T follicular helper cell (primary cell): ENCODE data around the gene GRAMD1B.

Source experiments
- DNase-seq: peaks from one replicate; pipeline ENCODE4 v3.0.0-alpha.2; 2020; ENCODE audit warnings: low read depth

The GRAMD1B gene

DNA sequence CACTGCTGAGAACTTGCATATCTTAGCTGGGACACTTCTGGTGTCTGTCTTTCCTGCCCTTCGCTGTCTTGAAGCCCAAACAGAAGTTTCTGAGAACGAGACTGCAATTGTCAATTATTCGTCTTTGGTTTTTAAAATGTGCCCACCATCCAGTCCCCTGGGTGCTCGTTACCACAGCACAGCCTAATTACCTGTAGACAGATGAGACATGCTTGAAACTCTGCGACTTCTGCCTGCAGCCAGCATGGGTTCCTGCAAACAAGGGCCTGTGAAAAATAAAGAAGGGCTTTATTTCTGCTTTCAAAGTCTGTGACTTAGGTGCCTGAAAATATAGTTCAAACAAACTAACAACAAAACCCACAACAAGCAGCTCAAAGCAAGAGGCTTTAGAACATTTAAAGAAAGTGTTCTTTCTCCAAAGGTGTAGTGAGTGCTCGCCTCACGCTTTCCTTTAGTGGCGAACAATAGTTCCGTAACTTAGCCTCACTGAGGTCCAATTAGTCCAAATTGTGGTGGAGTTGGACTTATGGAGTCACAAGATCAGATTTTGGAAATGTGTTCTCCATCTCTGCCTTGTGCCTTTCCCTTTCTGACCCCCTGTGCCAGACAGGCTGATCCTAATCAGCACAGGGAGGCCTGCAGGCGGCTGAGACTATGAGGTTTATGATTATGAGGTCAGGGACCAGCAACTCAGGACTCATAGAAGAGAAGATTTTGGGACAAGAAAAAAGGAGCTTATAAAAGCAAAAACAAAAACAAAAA lies 20.4 kb upstream of the GRAMD1B start:
- no peak for DNase-seq

GRCh38 chr11:123410218-123410549 lies 19.9 kb upstream of the GRAMD1B start:
- no peak for DNase-seq

DNA sequence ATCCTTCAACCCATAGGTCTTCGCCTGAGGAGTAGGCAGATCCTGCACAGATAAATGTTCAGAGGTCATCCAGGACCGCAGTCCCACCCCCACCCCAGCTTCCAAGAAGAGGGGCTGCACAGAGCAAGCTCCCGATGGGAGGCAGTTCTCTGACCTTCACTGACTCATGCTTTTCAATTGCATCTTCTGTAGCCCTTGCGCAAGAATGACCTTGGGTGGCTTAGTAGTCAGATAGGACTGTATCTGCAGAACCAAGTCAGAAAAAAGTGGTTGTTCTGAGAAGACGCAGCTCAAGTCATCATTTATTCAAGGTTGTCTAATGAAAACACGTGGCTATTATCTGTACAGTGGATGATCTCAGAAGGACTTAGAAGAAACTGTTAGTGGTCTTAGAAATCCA lies 16.4 kb upstream of the GRAMD1B start:
- DNase-seq, result no peak

DNA sequence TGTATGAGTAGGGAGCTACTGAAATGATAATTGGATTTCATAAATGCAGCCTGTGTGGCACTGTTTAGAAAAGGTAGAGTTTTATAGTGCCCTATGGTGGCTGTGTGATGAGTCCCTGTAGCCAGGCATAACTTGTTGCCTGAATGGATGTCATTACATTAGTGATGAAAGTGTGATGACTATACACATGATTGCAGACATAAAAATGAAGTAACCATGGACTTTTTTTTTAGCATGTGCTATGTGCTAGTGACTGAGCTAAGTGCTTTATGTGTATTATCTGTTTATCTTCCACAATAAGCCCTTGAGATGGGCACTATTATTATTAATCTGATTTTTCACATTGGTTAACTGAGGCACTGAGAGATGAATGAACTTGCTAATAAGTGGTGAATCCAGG lies 13.5 kb upstream of the GRAMD1B start:
- DNase-seq, result no peak

DNA sequence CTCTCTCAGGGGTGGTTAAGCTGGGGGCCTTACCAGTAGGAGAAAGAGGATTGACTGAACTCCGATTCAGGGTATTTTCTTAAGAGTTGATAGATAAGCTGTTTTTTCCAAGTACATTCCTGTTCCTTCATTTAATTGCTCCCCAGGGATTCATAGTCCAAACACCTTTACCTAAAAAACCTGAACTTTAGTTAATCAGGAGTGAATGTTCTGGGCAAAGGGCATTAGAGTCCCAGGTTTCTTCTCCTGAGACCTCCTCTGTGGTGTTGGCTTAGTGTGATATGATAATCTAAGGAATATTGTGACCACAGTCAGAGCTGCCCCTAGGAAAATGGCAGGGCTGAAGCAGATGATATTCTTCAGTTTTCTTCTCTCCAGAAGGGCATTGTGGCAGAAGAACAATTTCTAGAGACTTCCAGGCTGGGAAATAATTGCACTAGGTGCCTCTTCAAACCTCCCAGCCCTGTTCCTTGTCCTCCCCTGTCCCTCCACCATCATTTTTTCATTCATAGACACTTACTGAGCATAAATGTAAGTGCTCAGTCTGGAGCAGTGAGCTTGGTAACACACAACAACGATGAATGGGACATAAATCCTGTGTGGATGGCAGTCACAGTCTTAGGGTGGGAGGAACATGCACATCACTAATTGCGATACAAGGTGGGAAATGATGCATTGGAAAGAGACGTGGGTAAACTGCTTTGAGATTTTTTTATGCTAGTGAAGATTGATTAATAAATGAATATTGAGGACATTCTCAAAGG lies 11.5 kb upstream of the GRAMD1B start:
- no peak for DNase-seq

DNA sequence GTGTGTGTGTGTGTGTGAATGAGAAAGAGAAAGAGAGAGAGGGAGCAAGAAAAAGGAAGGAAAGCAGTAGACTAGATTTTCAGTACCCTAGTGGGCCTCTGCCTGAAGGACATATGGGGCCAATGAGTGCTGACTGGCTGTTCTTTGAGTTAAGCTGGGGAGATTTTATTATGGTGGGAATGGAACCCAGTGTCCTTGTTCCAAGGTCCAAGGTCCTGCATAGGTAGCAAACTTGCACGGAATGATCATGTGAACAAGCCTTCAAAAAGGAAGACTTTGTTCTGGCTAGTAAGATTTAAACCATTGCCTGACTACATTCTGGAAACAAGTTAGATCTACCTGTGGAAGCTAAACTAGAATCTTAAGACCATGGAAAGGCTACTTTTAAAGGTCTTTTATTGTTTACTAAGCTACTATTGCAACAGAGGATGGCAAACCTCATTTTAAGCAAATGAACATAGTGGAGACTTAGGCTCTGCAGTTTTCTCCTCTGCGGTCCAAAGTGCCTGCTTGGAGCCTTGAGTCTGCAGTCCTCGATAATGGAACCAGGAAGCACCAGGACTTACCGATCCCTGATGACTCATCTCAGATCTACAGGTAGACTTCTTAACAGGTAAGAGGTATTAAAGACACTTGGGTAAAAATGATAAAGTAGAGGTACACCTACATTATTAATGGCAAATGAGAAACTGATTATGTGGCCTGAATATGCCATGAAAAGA lies 10.2 kb upstream of the GRAMD1B start:
- DNase-seq, result no peak

DNA sequence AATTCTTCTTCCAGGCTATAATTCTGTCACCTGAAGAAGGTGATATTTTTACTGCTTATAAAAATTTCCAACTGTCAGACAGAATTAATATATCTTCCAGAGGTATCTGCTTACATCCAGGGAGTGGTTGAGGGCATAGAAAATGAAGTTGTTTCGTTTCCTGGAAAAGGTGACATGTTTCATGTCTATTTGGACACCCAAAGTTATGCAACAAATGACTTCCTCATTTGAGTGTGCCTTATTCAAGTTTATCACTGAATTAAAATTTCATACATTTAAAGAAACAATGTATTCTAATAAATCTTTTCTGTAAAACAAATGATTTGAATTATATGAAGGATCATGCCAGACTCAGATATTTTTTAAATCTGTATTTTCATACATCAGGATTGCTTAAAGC lies 8.5 kb upstream of the GRAMD1B start:
- no peak for DNase-seq

GRCh38 chr11:123425367-123425766 lies 4.7 kb upstream of the GRAMD1B start:
- no peak for DNase-seq

DNA sequence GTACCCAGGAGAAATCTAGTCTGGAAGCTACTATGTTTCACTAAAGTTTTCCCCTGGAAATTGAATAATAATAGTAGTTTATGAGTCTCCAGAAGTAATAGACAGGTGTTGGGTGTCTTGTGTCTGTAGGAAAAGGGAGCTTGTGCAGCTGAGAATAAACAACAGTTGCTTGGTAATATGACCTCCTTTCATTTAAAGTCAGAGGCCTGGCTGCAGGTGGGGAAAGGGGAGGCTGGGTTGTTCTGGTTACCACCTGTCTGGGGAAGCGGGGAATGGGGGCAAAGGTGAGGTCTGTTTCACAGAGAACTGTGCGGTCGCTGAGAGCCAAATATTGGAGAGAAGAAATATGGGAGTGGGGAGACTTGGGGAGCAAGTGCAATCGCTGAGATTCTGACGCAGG lies 3.3 kb upstream of the GRAMD1B start:
- DNase-seq, result no peak

DNA sequence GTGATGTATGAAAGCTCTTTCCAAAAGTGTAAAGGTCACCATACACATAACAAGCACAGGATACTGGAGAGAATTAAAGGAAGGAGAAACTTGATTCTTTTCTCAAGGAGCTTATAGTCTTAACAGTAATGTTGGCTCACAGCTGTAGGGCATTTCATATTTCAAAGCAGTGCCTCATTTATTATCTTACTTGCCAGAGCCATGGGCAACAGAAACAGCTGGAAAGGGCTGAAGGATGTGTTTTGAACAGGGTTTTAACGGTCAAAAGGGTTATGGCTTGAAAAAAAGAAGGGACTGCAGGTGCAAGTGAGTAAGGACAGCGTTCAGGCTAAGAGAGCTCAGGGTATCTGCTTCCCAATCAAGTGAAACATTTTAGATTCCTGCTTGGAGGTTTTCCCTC lies 2.7 kb upstream of the GRAMD1B start:
- no peak for DNase-seq

- DNase-seq, result no peak
These were observed 1.9 kb upstream of the GRAMD1B start for GRCh38 chr11:123428116-123428715.

DNA sequence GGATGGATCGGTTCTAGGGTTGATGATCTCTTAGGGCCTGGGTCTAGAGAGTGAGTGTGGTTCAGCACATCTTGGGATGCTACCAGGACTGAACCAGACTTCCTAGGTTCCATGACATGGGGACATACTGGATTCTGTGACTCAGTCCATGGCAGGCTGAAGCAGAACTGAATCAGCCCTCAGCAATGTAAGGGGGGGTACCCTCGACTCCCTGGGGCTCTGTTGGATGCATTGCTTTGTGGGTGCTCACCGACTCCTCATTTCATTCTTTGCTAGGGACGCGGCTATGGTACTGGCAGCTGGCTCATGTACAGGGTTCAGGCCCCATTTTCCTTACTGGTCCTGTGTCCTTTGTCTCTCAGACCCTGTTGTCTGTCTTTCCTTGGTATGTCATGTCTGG lies 733 bp upstream of the GRAMD1B start:
- no peak for DNase-seq

- peak; percentile 33 for DNase-seq
These were observed 840 bp downstream of the GRAMD1B start for GRCh38 chr11:123430721-123431497.

DNA sequence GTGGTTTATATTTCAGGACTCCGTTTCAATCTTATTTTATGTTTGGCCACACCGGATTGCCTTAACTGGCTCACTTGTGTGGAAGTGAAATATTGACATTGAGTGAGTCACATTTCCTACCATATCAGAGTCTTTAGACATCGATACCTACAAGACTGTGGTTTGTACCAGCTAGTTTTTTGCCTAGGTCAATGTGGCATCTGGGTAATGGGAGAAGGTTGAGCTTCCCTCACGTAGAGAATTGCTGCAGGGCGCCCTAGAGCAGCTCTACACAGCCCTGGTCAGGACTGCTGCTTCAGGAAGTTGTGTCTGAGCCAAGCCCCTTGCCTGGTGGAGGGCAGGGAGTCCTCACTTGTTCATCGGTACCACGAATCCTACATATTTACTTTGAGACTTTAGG lies 1.6 kb downstream of the GRAMD1B start:
- no peak for DNase-seq

GRCh38 chr11:123434262-123434661 lies 4.2 kb downstream of the GRAMD1B start:
- no peak for DNase-seq

GRCh38 chr11:123434911-123435310 lies 4.8 kb downstream of the GRAMD1B start:
- DNase-seq, result no peak

DNA sequence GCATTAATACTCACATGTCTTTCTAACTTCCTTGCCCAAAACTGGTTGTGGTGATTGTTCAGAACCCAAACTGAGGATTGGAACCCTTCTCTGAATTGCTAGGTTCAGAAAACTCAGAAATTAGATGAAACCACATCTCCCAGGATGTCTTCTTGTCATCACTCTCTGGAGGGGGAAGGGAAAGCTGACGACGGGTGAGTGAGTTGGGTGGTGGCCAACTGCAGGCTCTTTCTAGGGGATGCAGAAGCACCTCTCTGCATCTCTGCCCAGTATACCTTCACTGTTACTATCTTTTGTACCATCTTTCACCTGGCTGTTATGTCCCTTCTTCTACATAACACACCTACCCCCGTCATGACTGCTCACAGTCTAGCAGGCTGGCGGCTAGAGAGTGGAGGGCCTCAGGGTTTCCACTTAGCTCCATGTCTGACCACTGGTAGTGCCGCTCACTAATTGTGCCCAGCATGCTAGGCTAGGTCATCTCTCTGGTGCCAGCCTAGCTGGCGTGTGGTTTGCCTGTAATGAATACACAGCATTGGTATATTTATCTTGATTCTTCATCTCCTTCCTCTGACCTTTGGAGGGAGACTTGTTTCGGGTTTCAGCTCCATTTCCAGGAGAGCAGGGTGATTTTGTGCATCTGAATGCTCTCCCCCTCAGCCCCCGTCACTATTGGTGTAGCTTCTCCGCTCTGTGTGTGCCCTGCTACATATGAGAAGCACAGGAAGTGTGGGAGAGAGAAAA lies 7.3 kb downstream of the GRAMD1B start:
- DNase-seq, result no peak

DNA sequence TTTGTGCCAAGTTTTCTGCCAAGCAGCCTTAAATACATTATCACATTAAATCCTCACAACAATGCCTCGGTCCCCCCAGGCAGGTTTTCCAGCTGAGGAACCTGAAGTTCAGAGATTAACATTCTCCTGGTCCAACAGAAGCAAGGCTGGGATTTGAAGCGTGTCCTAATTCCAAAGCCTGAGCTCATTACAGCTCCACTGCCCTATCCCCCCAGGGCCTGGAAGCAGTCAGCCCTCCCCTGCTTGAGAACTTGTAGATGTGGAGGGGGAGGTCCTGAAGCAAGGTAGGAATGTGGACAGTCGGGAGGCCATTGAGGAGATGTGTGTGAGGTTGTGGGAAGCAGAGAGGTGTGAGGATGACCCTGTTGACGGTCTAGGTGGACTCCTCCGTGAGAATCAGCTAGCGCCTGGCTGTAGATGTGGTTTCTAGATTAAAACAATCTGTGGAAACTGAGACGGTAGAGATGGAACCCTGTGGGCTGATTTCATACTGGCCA lies 8.1 kb downstream of the GRAMD1B start:
- DNase-seq, result no peak

DNA sequence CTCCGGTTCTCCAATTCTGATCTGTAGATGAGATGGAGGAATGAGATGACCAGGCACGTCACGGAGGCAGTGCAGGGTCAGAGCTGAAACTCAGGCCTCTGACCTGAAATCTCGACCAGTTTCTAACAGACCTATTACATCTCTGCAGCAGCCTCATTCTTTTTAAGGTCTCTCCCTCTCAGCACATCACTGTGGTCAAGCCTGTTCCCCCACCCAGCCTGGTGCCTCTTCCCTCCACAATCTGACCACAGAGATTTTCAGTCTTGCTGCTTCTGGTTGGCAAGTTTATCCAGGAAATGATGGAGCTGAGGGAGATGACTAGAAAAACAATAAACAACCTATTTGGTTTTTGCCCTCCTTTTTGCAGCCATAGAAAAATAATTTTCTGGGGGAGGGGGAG lies 9.5 kb downstream of the GRAMD1B start:
- DNase-seq, result no peak

GRCh38 chr11:123441161-123441560 lies 11.1 kb downstream of the GRAMD1B start:
- no peak for DNase-seq
